Measurements from ENCODE around the gene STN1. TPM values are rescaled to one million over a fixed set of nuclear protein-coding genes. Genes with fewer than 3 reads are reported as not detected.

Gene STN1
- total and polyA plus RNA-seq, 2 of the 8 experiments (the other 6 are each of a cell fraction or from before 2014, with no cell fraction given): 10.1 to 12.4 TPM

GRCh38 chr10:103877861-103878260, 40.1 kb downstream of the STN1 start:
- H3K79me2 ChIP-seq (ENCODE audit: control insufficient read depth in 1 of 2, insufficient read depth in 2 of 2, low read length in 2 of 2): no peaks in the 10 kb centered on the region
- no peak overlapping the region for H3K4me2 ChIP-seq (ENCODE audit: insufficient read depth in 1 of 2, low read depth in 2 of 2, low read length in 2 of 2)
- no peak overlapping the region for H3K27ac ChIP-seq (ENCODE audit: low read depth, low read length)
- H2BK120ac ChIP-seq (replicated peaks; ENCODE audit: low read depth, low read length): no peak overlapping the region
- H2AFZ ChIP-seq (ENCODE audit: low read length): no peak overlapping the region
- ChIA-PET POLR2A (ENCODE audit: partially characterized antibody) (no interaction called here), CTCF (ENCODE audit: partially characterized antibody) (interaction anchor here (0.6 to 11.7 kb wide), 6 partner anchors 9 to 285 kb away, joined by 3 to 193 read pairs (median 3); no protein-coding TSS in a partner anchor)
- no peaks in the 10 kb centered on the region for H3K4me1 ChIP-seq (replicated peaks in 1 of 4; ENCODE audit: control insufficient read depth in 3 of 4, insufficient read depth in 4 of 4, low read length in 3 of 4)
- H2BK15ac ChIP-seq (ENCODE audit: low read length): no peak overlapping the region
- H3K56ac ChIP-seq (replicated peaks; ENCODE audit: insufficient read length, low read depth, low read length): no peak overlapping the region
- no peak overlapping the region for H3K18ac ChIP-seq (ENCODE audit: extremely low read depth, low read length)
- H3K4ac ChIP-seq (replicated peaks; ENCODE audit: insufficient read length, low read depth, low read length): no peak overlapping the region
- H2BK20ac ChIP-seq (ENCODE audit: low read length): no peak overlapping the region
- no peak overlapping the region for H2AK5ac ChIP-seq (ENCODE audit: low read depth, low read length)
- H4K8ac ChIP-seq (ENCODE audit: extremely low read depth, insufficient read depth, low read length): no peak overlapping the region
- H3K9ac ChIP-seq (replicated peaks in 1 of 4; ENCODE audit: extremely low read depth in 1 of 4, low read depth in 3 of 4, low read length in 3 of 4): no peak overlapping the region
- DNase-seq (ENCODE audit: low read depth in 1 of 2, low spot score in 2 of 2): no peak
- H4K20me1 ChIP-seq (replicated peaks in 1 of 2; ENCODE audit: control insufficient read depth in 1 of 2, insufficient read depth in 2 of 2, low read length in 2 of 2): no peaks in the 10 kb centered on the region
- 73% methylated on average over 1 of the region's 1 CpG; no CpG with 5 or more reads in 1 of the 2 experiments for WGBS, 2 experiments (ENCODE audit: extremely low coverage in 1 of 2, insufficient coverage in 1 of 2, insufficient read length in 1 of 2, insufficient replicate concordance in 2 of 2, low coverage in 1 of 2, low lambda C conversion rate in 2 of 2, missing lambda C conversion rate in 1 of 2)
- H3K23me2 ChIP-seq (ENCODE audit: low read depth, low read length): no peaks in the 10 kb centered on the region
- H3K27me3 ChIP-seq (replicated peaks in 1 of 4; ENCODE audit: control insufficient read depth in 3 of 4, extremely low read depth in 1 of 4, insufficient read depth in 3 of 4, low read length in 3 of 4): no peaks in the 10 kb centered on the region
- H3K79me1 ChIP-seq (ENCODE audit: low read depth, low read length): no peaks in the 10 kb centered on the region
- no peak overlapping the region for H3K4me3 ChIP-seq (ENCODE audit: extremely low read depth in 1 of 4, insufficient read depth in 2 of 4, low read depth in 3 of 4, low read length in 4 of 4)
- no peak for FAIRE-seq
- no peak overlapping the region for H4K5ac ChIP-seq (ENCODE audit: insufficient read length, low read depth, low read length)
- no peak overlapping the region for H4K91ac ChIP-seq (replicated peaks; ENCODE audit: insufficient read length, low read length)
- no peak overlapping the region for H3K23ac ChIP-seq (ENCODE audit: insufficient read length)
- H3K9me3 ChIP-seq (ENCODE audit: insufficient read depth in 2 of 2, low read depth in 1 of 2, low read length in 1 of 2): no peaks in the 10 kb centered on the region
- no peaks in the 10 kb centered on the region; a peak in 1 of 8 replicates for H3K36me3 ChIP-seq (ENCODE audit: control insufficient read depth in 2 of 4, insufficient read depth in 4 of 4, low read length in 3 of 4)
- no peak overlapping the region for H3K14ac ChIP-seq (ENCODE audit: insufficient read length)
- H2BK5ac ChIP-seq (ENCODE audit: low read depth, low read length): no peak overlapping the region
- H2BK12ac ChIP-seq (ENCODE audit: low read depth, low read length): no peak overlapping the region
- TF ChIP-seq ASH2L (IDR thresholded peaks at IDR 0.05; ENCODE audit: low read length): no peak

All from H1 (cell line).